SK-N-MC (cell line): Measurements from ENCODE around the gene BCL7B.

Experiments used
- EZH2 ChIP-seq: fragments of 200-600 bp; sonication (generic); IDR thresholded peaks from one replicate; pipeline ENCODE4 v1.6.1; 2017; ENCODE audit warnings: antibody characterized with exemption
- FOXP2 ChIP-seq: optimal IDR thresholded peaks from 2 replicates; pipeline ENCODE3; 2011; ENCODE audit warnings: mild to moderate bottlenecking, moderate library complexity; ENCODE audit not compliant: insufficient read depth; ENCODE audit errors: extremely low read length, control extremely low read depth
- POLR2AphosphoS5 ChIP-seq: IDR thresholded peaks from 2 replicates; pipeline ENCODE4 v1.6.1; 2012; ENCODE audit warnings: mild to moderate bottlenecking, low read depth, low read length, borderline replicate concordance

DNA sequence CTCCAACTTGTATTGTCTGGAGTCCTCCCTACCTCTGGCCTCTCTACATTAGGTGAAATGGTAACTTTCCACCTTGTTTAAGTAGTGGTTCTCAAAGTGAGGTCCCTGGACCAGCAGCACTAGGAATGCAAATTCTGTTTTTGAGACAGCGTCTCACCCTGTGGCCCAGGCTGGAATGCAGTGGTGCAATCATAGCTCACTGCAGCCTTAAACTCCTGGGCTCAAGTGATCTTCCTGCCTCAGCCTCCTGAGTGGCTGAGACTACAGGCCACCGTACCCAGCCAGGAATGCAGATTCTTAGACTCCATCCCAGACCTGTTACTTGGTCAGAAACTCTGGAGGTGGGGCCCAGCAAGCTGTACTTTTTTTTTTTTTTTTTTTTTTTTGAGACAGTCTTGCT lies 27.7 kb upstream of the BCL7B start:
- TF ChIP-seq EZH2 = no peak
- TF ChIP-seq POLR2AphosphoS5 = no peak
- no peak for TF ChIP-seq FOXP2
